ENCODE data around the gene OR2V2. TPM values are rescaled to one million over a fixed set of nuclear protein-coding genes. Genes with fewer than 3 reads are reported as not detected.
"Not testable (repeated sequence)": the region's sequence is repeated elsewhere in the genome, so short reads cannot be mapped to it uniquely, and the experiment has no call there.

The OR2V2 gene
- polyA plus RNA-seq, 3 donors: 0.04 TPM; not detected in 1

GRCh38 chr5:181114844-181115778, 32.3 kb upstream of the OR2V2 start:
- peak; percentile 65 for DNase-seq

- DNase-seq: no peak
Observed at GRCh38 chr5:181118369-181118768, 29.0 kb upstream of the OR2V2 start.

- DNase-seq: no peak
Observed at GRCh38 chr5:181119105-181119504, 28.3 kb upstream of the OR2V2 start.

- DNase-seq: no peak
Observed at GRCh38 chr5:181120306-181120705, 27.1 kb upstream of the OR2V2 start.

GRCh38 chr5:181120761-181121160, 26.6 kb upstream of the OR2V2 start:
- DNase-seq: no peak

- no peak for DNase-seq
Observed at GRCh38 chr5:181121675-181122561, 25.5 kb upstream of the OR2V2 start.

GRCh38 chr5:181124526-181124925, 22.9 kb upstream of the OR2V2 start:
- DNase-seq: no peak

GRCh38 chr5:181126841-181127240, 20.5 kb upstream of the OR2V2 start:
- no peak for DNase-seq

GRCh38 chr5:181127456-181127855, 19.9 kb upstream of the OR2V2 start:
- no peak for DNase-seq

GRCh38 chr5:181127907-181128626, 19.3 kb upstream of the OR2V2 start:
- no peak for DNase-seq

- no peak for DNase-seq
Observed at GRCh38 chr5:181129601-181130000, 17.8 kb upstream of the OR2V2 start.

- not testable (repeated sequence) for DNase-seq
Observed at GRCh38 chr5:181130081-181130480, 17.3 kb upstream of the OR2V2 start.

- DNase-seq: no peak
Observed at GRCh38 chr5:181130832-181131496, 16.4 kb upstream of the OR2V2 start, which contains the start of gene OR2V1. Gene OR2V1, minus strand, starts transcription at chr5:181131169. Its CDS starts 5,865 bp downstream, at chr5:181125304.

- DNase-seq: no peak
Observed at GRCh38 chr5:181131514-181131913, 15.9 kb upstream of the OR2V2 start.

GRCh38 chr5:181133083-181133482, 14.3 kb upstream of the OR2V2 start:
- no peak for DNase-seq

GRCh38 chr5:181133610-181134231, 13.7 kb upstream of the OR2V2 start:
- no peak for DNase-seq

- DNase-seq: no peak
Observed at GRCh38 chr5:181134259-181134658, 13.1 kb upstream of the OR2V2 start.

GRCh38 chr5:181136361-181136955, 10.9 kb upstream of the OR2V2 start:
- no peak for DNase-seq

GRCh38 chr5:181138258-181138657, 9.1 kb upstream of the OR2V2 start:
- DNase-seq: no peak

- DNase-seq: no peak
Observed at GRCh38 chr5:181140766-181141165, 6.6 kb upstream of the OR2V2 start.

Data from renal pelvis (tissue), 4 donors.